ENCODE data around the gene FAM76B. TPM values are rescaled to one million over a fixed set of nuclear protein-coding genes. Genes with fewer than 3 reads are reported as not detected.

FAM76B gene
- total and polyA plus RNA-seq, 9 of the 15 experiments (the other 6 are each of a cell fraction or from before 2014, with no cell fraction given): 22.5 to 60.0 (median 35.0) TPM

DNA sequence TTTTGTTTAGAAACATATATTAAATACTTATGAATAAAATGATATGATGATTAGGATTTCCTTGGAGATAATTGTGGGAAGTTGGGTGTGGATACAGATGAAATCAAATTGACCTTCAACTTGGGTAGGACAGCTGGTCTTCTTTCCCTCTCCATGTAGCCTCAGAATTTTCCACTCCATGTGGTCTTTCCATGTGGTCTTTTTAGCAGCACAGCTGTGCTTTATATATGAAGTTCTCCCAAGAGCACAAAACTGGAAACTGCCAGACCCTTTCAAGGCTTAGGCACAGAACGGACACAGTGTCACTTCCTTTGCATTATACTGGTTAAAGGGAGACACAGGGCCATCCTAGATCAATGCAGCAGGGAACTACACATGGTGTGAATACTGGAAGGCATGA is 28.6 kb downstream of the FAM76B start (continued):
- TF ChIP-seq NEUROD1 (IDR thresholded peaks at IDR 0.05; ENCODE audit: borderline replicate concordance, low read depth, low read length, partially characterized antibody): no peak
- TF ChIP-seq SP1 (CRISPR knock-in tag; IDR thresholded peaks at IDR 0.05): no peak
- TF ChIP-seq, protein P1, sequence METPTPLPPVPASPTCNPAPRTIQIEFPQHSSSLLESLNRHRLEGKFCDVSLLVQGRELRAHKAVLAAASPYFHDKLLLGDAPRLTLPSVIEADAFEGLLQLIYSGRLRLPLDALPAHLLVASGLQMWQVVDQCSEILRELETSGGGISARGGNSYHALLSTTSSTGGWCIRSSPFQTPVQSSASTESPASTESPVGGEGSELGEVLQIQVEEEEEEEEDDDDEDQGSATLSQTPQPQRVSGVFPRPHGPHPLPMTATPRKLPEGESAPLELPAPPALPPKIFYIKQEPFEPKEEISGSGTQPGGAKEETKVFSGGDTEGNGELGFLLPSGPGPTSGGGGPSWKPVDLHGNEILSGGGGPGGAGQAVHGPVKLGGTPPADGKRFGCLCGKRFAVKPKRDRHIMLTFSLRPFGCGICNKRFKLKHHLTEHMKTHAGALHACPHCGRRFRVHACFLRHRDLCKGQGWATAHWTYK (CRISPR knock-in tag; IDR thresholded peaks at IDR 0.05): no peak
- no peak for TF ChIP-seq CBX8 (IDR thresholded peaks at IDR 0.05; ENCODE audit: borderline replicate concordance, extremely low read depth, low read depth, low read length, poor library complexity, severe bottlenecking)

DNA sequence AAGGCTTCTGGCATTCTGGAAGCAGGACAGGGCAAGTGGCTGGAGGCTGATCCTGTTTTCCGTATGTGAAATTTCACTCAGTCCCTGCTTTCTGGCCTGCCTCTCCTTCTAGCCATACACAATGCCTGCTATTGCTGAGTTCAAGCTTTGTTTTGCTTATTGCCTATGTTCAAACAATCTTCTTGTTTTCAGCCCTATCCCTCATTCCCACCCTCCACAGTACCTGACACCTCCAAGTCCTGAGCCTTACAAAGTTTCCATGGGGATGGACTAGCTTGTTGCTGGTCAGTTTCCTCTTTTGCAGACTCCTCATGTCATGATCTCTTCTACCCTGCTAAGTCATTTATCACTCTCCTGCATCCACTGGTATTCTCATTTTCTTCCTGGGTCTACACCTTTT is 38.1 kb downstream of the FAM76B start:
- Histone ChIP-seq H3K27ac (ENCODE audit: extremely low read depth, low read depth, low read length) (no peak overlapping the region), H3K36me3 (ENCODE audit: control insufficient read depth, insufficient read depth, low read length) (no peaks in the 10 kb centered on the region), H3K9me3 (replicated peaks; ENCODE audit: control insufficient read depth, insufficient read depth, low read depth, low read length) (no peaks in the 10 kb centered on the region), H3K9ac (ENCODE audit: insufficient read depth in 1 of 2, low read depth in 2 of 2, low read length in 2 of 2) (no peak overlapping the region), H3K4me1 (replicated peaks in 1 of 2; ENCODE audit: control insufficient read depth in 2 of 2, insufficient read depth in 2 of 2, low read length in 2 of 2) (peaks cover 0 to 5% of the 10 kb centered on the region in 2 experiments; a peak in 2 of 5 replicates), H3K4me2 (ENCODE audit: insufficient read depth, low read length) (no peak overlapping the region), H3K9me1 (ENCODE audit: control insufficient read depth, insufficient read depth, low read length) (no peaks in the 10 kb centered on the region), H4K20me1 (replicated peaks; ENCODE audit: control insufficient read depth, insufficient read depth, low read length) (no peaks in the 10 kb centered on the region), H2AFZ (ENCODE audit: low read depth, low read length) (peak overlapping the region; percentile 36; the same call in 1 of the 2 replicates), H3K4me3 (no peak overlapping the region), H3K79me2 (ENCODE audit: control insufficient read depth, insufficient read depth, low read length) (no peaks in the 10 kb centered on the region), H3K27me3 (ENCODE audit: control insufficient read depth in 2 of 2, insufficient read depth in 2 of 2, low read length in 2 of 2) (no peaks in the 10 kb centered on the region)
- intact Hi-C loops (cut with micrococcal nuclease) (no loop called here), in situ Hi-C loops (cut with MboI) (loop anchor here (5.0 kb wide), 1 partner anchor 44 kb away; no protein-coding TSS in a partner anchor)
- peak; percentile 51 for ATAC-seq
- FAIRE-seq: no peak
- BruUV-seq (replicated peaks): no TSS peak
- DNase-seq (ENCODE audit: extremely low read depth in 1 of 4, low spot score in 3 of 4): no peak
- 86% methylated on average over 1 of the region's 1 CpG for WGBS (ENCODE audit: insufficient coverage, low coverage, missing lambda C conversion rate)
- POLR2A ChIA-PET: no interaction called here
- CTCF ChIA-PET (ENCODE audit: low intra/inter-chr PET ratio): no interaction called here
- TF ChIP-seq ZNF384 (IDR thresholded peaks at IDR 0.05; ENCODE audit: low read depth, low read length): no peak
- no peak for TF ChIP-seq DNMT1 (IDR thresholded peaks at IDR 0.05)
- TF ChIP-seq ZNF589 (CRISPR knock-in tag; IDR thresholded peaks at IDR 0.05; ENCODE audit: low read depth): no peak
- TF ChIP-seq, protein P2, sequence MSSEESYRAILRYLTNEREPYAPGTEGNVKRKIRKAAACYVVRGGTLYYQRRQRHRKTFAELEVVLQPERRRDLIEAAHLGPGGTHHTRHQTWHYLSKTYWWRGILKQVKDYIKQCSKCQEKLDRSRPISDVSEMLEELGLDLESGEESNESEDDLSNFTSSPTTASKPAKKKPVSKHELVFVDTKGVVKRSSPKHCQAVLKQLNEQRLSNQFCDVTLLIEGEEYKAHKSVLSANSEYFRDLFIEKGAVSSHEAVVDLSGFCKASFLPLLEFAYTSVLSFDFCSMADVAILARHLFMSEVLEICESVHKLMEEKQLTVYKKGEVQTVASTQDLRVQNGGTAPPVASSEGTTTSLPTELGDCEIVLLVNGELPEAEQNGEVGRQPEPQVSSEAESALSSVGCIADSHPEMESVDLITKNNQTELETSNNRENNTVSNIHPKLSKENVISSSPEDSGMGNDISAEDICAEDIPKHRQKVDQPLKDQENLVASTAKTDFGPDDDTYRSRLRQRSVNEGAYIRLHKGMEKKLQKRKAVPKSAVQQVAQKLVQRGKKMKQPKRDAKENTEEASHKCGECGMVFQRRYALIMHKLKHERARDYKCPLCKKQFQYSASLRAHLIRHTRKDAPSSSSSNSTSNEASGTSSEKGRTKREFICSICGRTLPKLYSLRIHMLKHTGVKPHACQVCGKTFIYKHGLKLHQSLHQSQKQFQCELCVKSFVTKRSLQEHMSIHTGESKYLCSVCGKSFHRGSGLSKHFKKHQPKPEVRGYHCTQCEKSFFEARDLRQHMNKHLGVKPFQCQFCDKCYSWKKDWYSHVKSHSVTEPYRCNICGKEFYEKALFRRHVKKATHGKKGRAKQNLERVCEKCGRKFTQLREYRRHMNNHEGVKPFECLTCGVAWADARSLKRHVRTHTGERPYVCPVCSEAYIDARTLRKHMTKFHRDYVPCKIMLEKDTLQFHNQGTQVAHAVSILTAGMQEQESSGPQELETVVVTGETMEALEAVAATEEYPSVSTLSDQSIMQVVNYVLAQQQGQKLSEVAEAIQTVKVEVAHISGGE (CRISPR knock-in tag; IDR thresholded peaks at IDR 0.05): no peak
- no peak for TF ChIP-seq SIN3B (IDR thresholded peaks at IDR 0.05; ENCODE audit: low read depth)
- no peak for TF ChIP-seq POLR3G (IDR thresholded peaks at IDR 0.05; ENCODE audit: extremely low read depth, insufficient read length, insufficient replicate concordance)
- TF ChIP-seq NFE2 (IDR thresholded peaks at IDR 0.05; ENCODE audit: low read depth): 0 out of 2 replicates have a peak, but pooled peaks have one; percentile 11
- TF ChIP-seq GTF2F1 (IDR thresholded peaks at IDR 0.05; ENCODE audit: low read depth, low read length): no peak
- TF ChIP-seq PML (IDR thresholded peaks at IDR 0.05; ENCODE audit: low read length): no peak
- TF ChIP-seq TGIF2 (CRISPR knock-in tag; IDR thresholded peaks at IDR 0.05): no peak
- peak; percentile 21; the same call in 1 of the 2 replicates for TF ChIP-seq ARID1B (IDR thresholded peaks at IDR 0.05)
- TF ChIP-seq, protein P3, sequence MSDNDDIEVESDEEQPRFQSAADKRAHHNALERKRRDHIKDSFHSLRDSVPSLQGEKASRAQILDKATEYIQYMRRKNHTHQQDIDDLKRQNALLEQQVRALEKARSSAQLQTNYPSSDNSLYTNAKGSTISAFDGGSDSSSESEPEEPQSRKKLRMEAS (CRISPR knock-in tag; IDR thresholded peaks at IDR 0.05): no peak
- TF ChIP-seq RFX1 (IDR thresholded peaks at IDR 0.05): peak; percentile 35; the same call in 1 of the 2 replicates

Measured in K562 (cell line).